Hepatocyte (in vitro differentiated cells): ENCODE data around the gene ANKLE2.

Experiments used
- EZH2 ChIP-seq: fragments of 200-600 bp; sonication (generic); IDR thresholded peaks from 2 replicates; pipeline ENCODE4 v1.6.1; 2016; ENCODE audit warnings: antibody characterized with exemption, mild to moderate bottlenecking, borderline replicate concordance
- EZH2phosphoT487 ChIP-seq: fragments of 200-600 bp; sonication (generic); IDR thresholded peaks from one replicate; pipeline ENCODE4 v1.6.1; 2018; ENCODE audit warnings: antibody characterized with exemption, mild to moderate bottlenecking, low read depth, moderate library complexity; ENCODE audit not compliant: unreplicated experiment, severe bottlenecking
- TF ChIP-seq, protein P1 (sequence below): fragments of 200-600 bp; sonication (generic); IDR thresholded peaks from 2 replicates; pipeline ENCODE4 v1.5.1; 2016; ENCODE audit warnings: antibody characterized with exemption, mild to moderate bottlenecking; ENCODE audit not compliant: poor library complexity

GRCh38 chr12:132781938-132782337 lies 20.3 kb upstream of the ANKLE2 start:
- TF ChIP-seq, protein P1, sequence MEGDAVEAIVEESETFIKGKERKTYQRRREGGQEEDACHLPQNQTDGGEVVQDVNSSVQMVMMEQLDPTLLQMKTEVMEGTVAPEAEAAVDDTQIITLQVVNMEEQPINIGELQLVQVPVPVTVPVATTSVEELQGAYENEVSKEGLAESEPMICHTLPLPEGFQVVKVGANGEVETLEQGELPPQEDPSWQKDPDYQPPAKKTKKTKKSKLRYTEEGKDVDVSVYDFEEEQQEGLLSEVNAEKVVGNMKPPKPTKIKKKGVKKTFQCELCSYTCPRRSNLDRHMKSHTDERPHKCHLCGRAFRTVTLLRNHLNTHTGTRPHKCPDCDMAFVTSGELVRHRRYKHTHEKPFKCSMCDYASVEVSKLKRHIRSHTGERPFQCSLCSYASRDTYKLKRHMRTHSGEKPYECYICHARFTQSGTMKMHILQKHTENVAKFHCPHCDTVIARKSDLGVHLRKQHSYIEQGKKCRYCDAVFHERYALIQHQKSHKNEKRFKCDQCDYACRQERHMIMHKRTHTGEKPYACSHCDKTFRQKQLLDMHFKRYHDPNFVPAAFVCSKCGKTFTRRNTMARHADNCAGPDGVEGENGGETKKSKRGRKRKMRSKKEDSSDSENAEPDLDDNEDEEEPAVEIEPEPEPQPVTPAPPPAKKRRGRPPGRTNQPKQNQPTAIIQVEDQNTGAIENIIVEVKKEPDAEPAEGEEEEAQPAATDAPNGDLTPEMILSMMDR = no peak
- TF ChIP-seq EZH2 (no peak), EZH2phosphoT487 (no peak)
